Mesothelial cell of epicardium (in vitro differentiated cells): ENCODE results near the gene IGIP. TPM values are rescaled to one million over a fixed set of nuclear protein-coding genes. Genes with fewer than 3 reads are reported as not detected.

ENCODE experiments used
- DNase-seq, 2 experiments: peaks; one replicate each; pipeline ENCODE4 v3.0.0; 2021; ENCODE audit warnings: low spot score in 2 of 2; ENCODE audit not compliant: unreplicated experiment in 2 of 2
- H3K27ac Mint-ChIP-seq: 2 replicates; pipeline ENCODE4 v1.8.0; 2021; ENCODE audit warnings: mixed read lengths
- H3K27me3 Mint-ChIP-seq: 2 replicates; pipeline ENCODE4 v1.8.0; 2021; ENCODE audit warnings: low read depth, mixed read lengths
- H3K36me3 Mint-ChIP-seq: 2 replicates; pipeline ENCODE4 v1.8.0; 2021; ENCODE audit warnings: mixed read lengths
- H3K4me1 Mint-ChIP-seq: 2 replicates; pipeline ENCODE4 v1.8.0; 2021; ENCODE audit warnings: mixed read lengths
- H3K4me3 Mint-ChIP-seq: 2 replicates; pipeline ENCODE4 v1.8.0; 2021; ENCODE audit warnings: mild to moderate bottlenecking, moderate library complexity, mixed read lengths
- H3K9me3 Mint-ChIP-seq: 2 replicates; pipeline ENCODE4 v1.8.0; 2021; ENCODE audit warnings: mixed read lengths
- CTCF ChIP-seq: fragments of 200-600 bp; sonication (generic); IDR thresholded peaks from one replicate; pipeline ENCODE4 v1.5.0; 2021; ENCODE audit warnings: antibody characterized with exemption; ENCODE audit not compliant: unreplicated experiment
- total RNA-seq: library from RNA; stranded (reverse); gene quantifications from 3 replicates; pipeline ENCODE4 v1.2.1, GENCODE V29; 2021

The IGIP gene
- total RNA-seq, 1 donor from 2014 or later = 2.8 TPM

- H3K4me1 Mint-ChIP-seq = peaks cover 15% of the 10 kb centered on the region
- H3K27me3 Mint-ChIP-seq = peaks cover 3% of the 10 kb centered on the region
- H3K4me3 Mint-ChIP-seq = no peak overlapping the region
- no peak for TF ChIP-seq CTCF
- DNase-seq = no peak
- H3K36me3 Mint-ChIP-seq = no peaks in the 10 kb centered on the region
- no peak overlapping the region for H3K27ac Mint-ChIP-seq
- H3K9me3 Mint-ChIP-seq = no peaks in the 10 kb centered on the region
Observed at GRCh38 chr5:140172483-140172882, 46.7 kb downstream of the IGIP start.

DNA sequence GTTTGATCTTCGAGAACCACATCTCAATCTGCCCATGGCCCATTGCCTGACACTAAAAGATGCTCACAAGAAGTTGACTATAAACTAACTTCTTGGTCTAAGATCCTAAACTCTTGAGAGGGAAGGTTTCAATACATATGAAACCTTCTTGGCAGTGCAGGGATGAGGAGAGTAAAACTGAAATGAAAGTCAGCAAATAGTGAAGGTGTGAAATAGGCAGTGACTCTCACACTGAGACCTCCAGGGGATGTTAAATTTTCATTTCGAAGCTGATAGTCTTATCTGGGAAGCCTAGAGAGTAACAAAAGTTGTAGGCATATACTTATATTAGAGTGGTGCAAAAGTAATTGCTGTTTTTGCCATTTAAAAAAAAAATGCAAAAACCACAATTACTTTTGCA, 48.3 kb downstream of the IGIP start:
- H3K27me3 Mint-ChIP-seq = peaks cover 3% of the 10 kb centered on the region
- TF ChIP-seq CTCF = no peak
- DNase-seq = no peak
- no peaks in the 10 kb centered on the region for H3K36me3 Mint-ChIP-seq
- peak overlapping the region; percentile 59 for H3K27ac Mint-ChIP-seq
- H3K4me1 Mint-ChIP-seq = peaks cover 15% of the 10 kb centered on the region
- H3K4me3 Mint-ChIP-seq = peak overlapping the region; percentile 85
- no peaks in the 10 kb centered on the region for H3K9me3 Mint-ChIP-seq

DNA sequence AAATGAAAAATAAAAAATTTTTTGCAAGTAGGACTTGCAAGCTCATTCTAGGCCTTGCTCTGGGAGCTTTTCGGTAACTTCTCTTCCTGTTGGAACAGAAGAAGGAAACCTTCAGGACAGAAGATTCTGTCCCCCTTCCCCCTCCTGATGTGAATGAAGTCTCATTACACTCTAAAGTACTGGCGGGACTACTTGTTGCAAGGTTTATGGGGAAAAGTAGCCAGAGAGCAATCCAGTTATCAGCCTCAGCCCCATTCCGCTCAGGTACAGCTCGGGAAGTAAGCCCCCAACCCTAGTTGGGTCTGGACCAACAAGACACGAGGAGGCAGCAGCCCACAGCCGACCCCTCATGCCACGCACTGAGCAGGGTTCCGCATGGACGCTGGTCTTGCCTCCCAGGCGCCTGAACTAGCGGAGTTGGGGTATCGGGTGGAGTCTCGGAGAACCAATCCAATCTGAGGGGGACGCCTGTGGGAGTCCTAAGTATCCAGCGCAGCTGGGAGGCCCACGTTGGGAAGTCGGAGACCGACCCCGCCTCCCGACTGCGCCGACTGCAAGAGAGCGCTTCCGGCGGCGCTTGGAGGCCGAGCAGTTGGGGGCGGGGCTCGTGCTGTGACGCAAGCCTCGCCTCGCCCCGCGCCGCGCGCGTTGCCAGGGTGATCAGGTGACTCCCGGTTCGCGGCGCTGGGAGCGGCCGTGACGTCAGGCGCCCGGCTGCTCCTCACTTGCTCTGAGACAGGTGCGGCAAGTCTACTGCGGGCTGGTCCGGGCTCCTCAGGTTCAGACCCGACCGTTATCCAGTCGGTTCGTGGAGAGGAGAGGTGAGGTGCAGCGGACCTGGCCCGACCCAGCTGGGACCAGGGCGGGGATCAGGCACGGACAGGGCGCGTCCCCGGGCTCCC, 49.0 kb downstream of the IGIP start, which contains the start of gene CYSTM1:
Gene CYSTM1, plus strand, starts transcription at position 724 of the 902 bp plus-strand sequence. CDS start 19,278 bp downstream, outside the sequence.
- TF ChIP-seq CTCF = no peak
- peak within 1 kb of the TSS; percentile 99 for H3K27ac Mint-ChIP-seq
- H3K36me3 Mint-ChIP-seq = no peaks in the 10 kb centered on the region
- peak; percentile 97 to 98 for DNase-seq
- H3K4me1 Mint-ChIP-seq = peaks cover 15% of the 10 kb centered on the region
- H3K4me3 Mint-ChIP-seq = peak within 1 kb of the TSS; percentile 85
- H3K9me3 Mint-ChIP-seq = no peaks in the 10 kb centered on the region
- peaks cover 3% of the 10 kb centered on the region for H3K27me3 Mint-ChIP-seq

DNA sequence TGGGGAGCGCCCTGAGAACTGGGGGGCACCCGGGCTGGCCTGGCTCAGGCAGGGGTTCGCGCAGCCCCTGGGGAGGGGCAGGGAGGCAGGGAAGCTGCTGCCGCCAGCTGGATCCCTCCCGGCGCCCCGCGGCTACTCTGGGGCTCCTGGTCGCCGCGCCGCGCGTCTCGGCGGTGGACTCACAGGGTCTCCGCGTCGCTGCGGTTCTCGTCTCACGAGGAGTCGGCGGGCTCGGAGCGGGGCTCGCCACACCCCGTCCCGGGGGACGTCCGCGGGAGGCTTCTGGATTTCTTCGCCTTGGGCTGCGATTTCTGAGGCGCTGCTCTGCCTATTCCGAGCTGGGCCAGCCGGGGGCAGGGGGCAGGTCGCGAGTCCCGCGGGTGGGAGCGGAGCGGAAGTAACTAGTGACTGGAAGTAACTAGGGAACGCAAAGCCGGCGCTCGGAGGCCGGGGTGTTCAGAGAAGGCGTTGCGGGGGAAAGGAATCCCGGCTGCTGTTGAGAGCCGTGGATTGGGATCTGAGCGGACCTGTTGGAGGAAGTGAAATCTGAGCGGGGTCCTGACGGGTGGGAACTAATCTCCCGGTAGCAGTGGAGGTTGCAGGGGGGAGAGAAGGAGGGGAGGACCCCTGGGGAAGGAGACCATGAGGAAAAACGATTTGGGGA, 49.8 kb downstream of the IGIP start:
- peak overlapping the region; percentile 99 for H3K27ac Mint-ChIP-seq
- no peak for TF ChIP-seq CTCF

DNA sequence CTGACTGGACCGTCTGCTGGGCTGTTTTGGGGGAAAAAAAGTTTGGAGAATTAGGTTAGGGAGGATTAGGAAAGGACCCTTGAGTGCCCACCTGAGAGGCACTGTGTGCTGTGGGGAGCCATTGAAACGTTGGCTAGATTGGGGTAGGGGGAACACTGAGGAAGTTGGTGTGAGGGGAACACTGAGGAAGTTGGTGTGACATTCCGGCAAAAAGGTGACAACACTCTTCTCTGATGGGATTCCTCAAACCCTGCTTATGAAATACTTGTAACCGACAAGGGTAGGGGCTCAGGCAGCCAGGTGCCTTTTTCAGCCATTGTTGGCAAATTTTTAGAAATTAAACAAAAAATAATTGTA, 50.3 kb downstream of the IGIP start:
- Mint-ChIP-seq H3K27me3 (peaks cover 3% of the 10 kb centered on the region), H3K27ac (peak overlapping the region; percentile 97), H3K4me3 (peak overlapping the region; percentile 85), H3K4me1 (peaks cover 15% of the 10 kb centered on the region), H3K9me3 (no peaks in the 10 kb centered on the region), H3K36me3 (no peaks in the 10 kb centered on the region)
- DNase-seq = no peak
- no peak for TF ChIP-seq CTCF

More for the DNA sequence above, 49.8 kb downstream of the IGIP start:
- peak; percentile 56 to 79 for DNase-seq
- peak overlapping the region; percentile 85 for H3K4me3 Mint-ChIP-seq
- no peaks in the 10 kb centered on the region for H3K9me3 Mint-ChIP-seq
- peaks cover 15% of the 10 kb centered on the region for H3K4me1 Mint-ChIP-seq
- H3K27me3 Mint-ChIP-seq = peaks cover 3% of the 10 kb centered on the region
- H3K36me3 Mint-ChIP-seq = no peaks in the 10 kb centered on the region
